HG02943 (cell line): ENCODE data around the gene FOXP1.

Experiments used
- ATAC-seq: cut with Tn5 transposase; IDR thresholded peaks from one replicate; pipeline ENCODE4 v1.9.1; 2021; ENCODE audit warnings: mild to moderate bottlenecking, low read depth, moderate library complexity; ENCODE audit not compliant: unreplicated experiment

Gene FOXP1

GRCh38 chr3:71103430-71103921 lies 480.1 kb downstream of the FOXP1 start:
- ATAC-seq, result no peak

DNA sequence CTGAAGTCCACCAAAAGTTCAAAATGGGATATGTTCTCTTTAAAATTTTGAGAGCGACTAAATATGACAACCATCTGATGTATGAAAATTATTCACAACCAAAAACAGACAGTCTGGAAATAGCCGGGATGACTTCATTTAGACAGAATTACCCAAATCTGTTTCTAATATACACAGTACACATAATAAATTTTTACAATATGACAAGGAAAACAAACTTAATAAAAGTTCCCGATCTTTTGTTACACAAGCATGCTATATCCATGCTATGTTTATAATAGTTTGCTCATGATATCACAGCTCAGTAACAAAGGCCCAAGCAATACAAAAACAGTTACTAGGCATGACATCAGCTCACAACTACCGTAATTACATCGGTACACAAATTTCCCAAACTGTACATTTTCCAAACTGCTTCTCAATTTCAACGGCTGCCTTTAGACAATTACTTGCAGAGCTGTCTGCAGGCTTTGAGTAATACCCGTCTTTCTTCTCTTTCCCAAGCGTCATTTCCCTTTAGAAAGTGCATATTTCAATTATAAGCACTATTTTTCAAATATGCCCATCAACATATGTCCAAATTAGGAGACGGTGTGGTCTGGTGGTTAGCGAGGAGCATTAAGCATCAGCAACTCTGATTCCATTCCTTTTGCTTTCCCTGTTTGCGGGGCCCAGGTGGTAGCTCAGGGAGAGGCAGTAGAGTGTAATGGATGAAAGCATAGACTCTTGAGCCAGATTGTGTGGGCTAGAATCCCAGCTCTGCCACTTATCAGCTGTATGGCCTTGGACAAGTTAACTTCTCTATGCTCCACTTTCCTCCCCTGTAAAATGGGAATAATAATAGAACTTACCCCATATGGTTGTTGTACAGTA lies 481.2 kb downstream of the FOXP1 start:
- no peak for ATAC-seq

DNA sequence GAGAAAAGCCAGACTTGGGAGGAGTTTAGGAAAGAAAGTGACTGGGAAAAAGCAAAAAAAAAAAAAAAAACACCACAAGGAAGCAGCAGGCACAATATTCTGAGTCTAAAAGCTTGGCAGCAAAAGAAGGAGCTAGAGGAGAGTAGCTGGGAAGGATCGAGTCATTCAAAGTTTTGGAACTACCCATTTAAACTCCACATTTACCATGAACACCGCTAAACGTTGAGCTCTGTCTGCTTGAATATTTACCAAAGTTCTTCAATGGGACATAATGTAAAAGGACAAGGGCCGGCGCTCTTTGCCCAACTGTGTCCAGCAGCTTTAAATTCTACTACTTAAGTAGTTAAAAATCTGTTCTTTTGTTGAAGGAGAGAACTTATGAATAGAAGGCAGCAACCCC lies 481.9 kb downstream of the FOXP1 start:
- no peak for ATAC-seq

DNA sequence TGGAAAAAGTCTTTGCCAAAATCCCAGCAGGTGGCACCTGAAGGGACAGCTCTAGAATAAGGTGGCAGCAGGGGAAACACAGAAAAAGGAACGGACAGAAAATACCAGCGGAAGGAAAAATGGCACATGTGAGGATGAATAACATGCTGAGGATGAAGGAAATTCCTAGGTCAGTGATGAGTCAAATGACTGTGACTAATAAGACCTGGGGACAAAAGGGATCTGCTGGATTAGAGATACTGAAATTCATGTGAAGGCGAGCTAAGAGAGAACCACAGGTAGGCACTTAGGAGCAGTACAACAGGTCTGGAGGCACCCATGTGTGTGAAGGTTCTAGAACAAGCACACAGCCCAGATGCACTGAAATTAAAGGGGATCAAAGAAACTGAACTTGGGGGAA lies 482.5 kb downstream of the FOXP1 start:
- no peak for ATAC-seq

DNA sequence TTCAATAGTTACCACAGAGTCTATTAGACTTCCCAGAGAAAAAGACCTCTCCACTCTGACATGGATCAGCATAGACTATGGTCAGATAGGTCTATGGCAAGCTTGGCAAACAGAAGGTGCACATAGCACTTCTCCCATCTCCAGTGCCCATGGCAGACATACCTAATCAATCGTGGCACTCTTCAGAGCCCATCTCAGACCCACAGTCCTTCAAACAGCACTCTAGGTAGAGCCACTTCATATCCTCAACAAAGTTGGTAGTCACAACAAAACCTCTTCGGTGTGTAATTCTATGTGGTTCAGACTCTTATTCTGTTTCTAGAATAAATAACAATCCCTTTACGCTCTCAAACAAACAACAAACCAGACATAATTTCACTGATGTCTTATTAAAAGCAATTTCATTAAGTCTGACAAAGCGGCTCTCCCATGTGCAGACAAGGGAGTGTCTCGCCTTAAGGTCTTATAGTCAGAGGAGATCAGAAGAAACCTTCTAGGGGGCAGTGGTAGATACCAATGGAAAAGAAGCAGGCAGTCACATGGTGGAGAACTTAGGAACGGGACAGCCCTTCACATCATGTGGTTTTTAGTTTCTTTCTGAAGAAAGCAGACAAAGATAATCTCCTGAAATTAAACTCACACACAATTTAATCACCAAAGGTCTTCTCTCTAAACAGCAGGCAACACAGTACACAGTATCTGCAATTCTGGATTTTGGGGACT lies 483.4 kb downstream of the FOXP1 start:
- no peak for ATAC-seq

GRCh38 chr3:71097557-71097956 lies 486.0 kb downstream of the FOXP1 start:
- ATAC-seq, result no peak

DNA sequence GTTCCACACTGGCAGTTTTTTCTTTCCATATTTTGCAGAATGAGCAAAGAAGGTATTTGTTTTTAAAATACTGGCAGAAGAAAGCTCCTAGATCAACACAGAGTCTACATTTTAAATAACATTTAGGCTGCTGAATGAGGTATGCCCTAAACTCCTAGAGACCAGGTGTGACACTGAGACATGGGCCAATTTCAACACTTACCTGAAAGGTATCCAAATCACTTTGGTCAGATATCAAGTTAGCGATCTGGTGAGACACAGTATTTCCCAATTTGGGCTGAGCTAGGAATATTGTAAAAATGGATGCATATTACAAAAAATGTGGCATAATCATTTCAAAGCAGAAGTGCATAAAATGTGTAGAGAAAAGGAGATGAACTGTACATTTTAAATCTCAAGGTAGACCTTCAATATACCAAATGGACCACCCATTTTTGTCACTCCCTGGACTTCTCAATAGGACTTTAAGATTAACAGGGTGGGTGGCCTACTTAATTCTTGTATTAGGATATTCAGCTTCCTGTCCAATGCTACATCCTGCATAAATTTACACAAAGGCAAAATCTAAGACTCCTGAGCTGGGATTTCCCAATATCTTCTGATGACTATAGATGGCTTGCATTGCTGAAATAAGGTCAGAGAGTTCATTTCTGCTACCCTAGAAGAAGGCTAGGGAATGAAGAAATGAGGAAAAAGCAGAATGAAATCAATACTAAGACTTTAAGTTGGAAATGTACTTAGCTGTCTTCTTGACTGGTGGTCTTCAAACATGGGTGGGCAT lies 487.8 kb downstream of the FOXP1 start:
- ATAC-seq, result no peak

- no peak for ATAC-seq
These were observed 488.8 kb downstream of the FOXP1 start for GRCh38 chr3:71094658-71095209.

DNA sequence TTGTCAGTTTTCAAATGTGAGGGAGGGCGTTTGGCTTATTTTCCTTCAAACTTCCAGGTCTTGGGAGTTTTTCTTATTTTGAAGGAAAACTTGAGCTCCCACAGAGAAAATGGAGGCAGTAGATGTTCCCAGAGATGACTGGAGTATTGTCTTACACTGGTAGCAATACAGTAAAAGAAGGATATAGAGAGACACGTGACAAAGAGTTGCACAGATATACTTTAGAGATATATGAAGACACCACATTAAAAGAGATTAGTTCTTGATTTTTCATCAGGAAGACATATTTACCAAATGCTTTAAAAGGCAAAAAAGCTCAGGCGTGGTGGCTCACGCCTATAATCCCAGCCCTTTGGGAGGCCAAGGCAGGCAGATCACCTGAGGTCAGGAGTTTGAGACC lies 490.9 kb downstream of the FOXP1 start:
- ATAC-seq, result no peak

GRCh38 chr3:71090207-71090606 lies 493.3 kb downstream of the FOXP1 start:
- no peak for ATAC-seq

- ATAC-seq, result no peak
These were observed 494.2 kb downstream of the FOXP1 start for GRCh38 chr3:71089271-71089847.

- ATAC-seq, result no peak
These were observed 494.8 kb downstream of the FOXP1 start for GRCh38 chr3:71088742-71089141.

- ATAC-seq, result no peak
These were observed 495.4 kb downstream of the FOXP1 start for GRCh38 chr3:71088019-71088708.

GRCh38 chr3:71087143-71088018 lies 496.1 kb downstream of the FOXP1 start:
- peak; percentile 88 for ATAC-seq

- no peak for ATAC-seq
These were observed 496.8 kb downstream of the FOXP1 start for GRCh38 chr3:71086777-71087142.

GRCh38 chr3:71083726-71084131 lies 499.8 kb downstream of the FOXP1 start:
- no peak for ATAC-seq

GRCh38 chr3:71082833-71083232 lies 500.7 kb downstream of the FOXP1 start:
- no peak for ATAC-seq

GRCh38 chr3:71080517-71081083 lies 502.9 kb downstream of the FOXP1 start:
- no peak for ATAC-seq
